HG03175 (cell line): ENCODE results near the gene SLC8A1.

Experiments
- ATAC-seq: cut with Tn5 transposase; IDR thresholded peaks from one replicate; pipeline ENCODE4 v1.9.1; 2021; ENCODE audit warnings: mild to moderate bottlenecking, moderate library complexity; ENCODE audit not compliant: unreplicated experiment

SLC8A1 gene

GRCh38 chr2:40254611-40255010 lies 197.3 kb downstream of the SLC8A1 start:
- ATAC-seq: no peak

GRCh38 chr2:40251137-40251536 lies 200.8 kb downstream of the SLC8A1 start:
- no peak for ATAC-seq

- no peak for ATAC-seq
Observed at GRCh38 chr2:40249577-40249976, 202.3 kb downstream of the SLC8A1 start.

- no peak for ATAC-seq
Observed at GRCh38 chr2:40248294-40248693, 203.6 kb downstream of the SLC8A1 start.

- ATAC-seq: peak; percentile 63
Observed at GRCh38 chr2:40244675-40245074, 207.2 kb downstream of the SLC8A1 start.

GRCh38 chr2:40244251-40244650 lies 207.6 kb downstream of the SLC8A1 start:
- ATAC-seq: no peak

- no peak for ATAC-seq
Observed at GRCh38 chr2:40243581-40244187, 208.2 kb downstream of the SLC8A1 start.

GRCh38 chr2:40242315-40242714 lies 209.6 kb downstream of the SLC8A1 start:
- ATAC-seq: no peak

- no peak for ATAC-seq
Observed at GRCh38 chr2:40240070-40240469, 211.8 kb downstream of the SLC8A1 start.

- ATAC-seq: no peak
Observed at GRCh38 chr2:40230707-40231432, 221.0 kb downstream of the SLC8A1 start.

- ATAC-seq: no peak
Observed at GRCh38 chr2:40230186-40230585, 221.7 kb downstream of the SLC8A1 start.

GRCh38 chr2:40228310-40228709 lies 223.6 kb downstream of the SLC8A1 start:
- ATAC-seq: no peak

- ATAC-seq: no peak
Observed at GRCh38 chr2:40227210-40227609, 224.7 kb downstream of the SLC8A1 start.

- no peak for ATAC-seq
Observed at GRCh38 chr2:40226637-40227036, 225.3 kb downstream of the SLC8A1 start.

- no peak for ATAC-seq
Observed at GRCh38 chr2:40225670-40226210, 226.2 kb downstream of the SLC8A1 start.

- no peak for ATAC-seq
Observed at GRCh38 chr2:40224318-40224717, 227.6 kb downstream of the SLC8A1 start.

GRCh38 chr2:40220177-40220925 lies 231.5 kb downstream of the SLC8A1 start:
- ATAC-seq: no peak

GRCh38 chr2:40219141-40219540 lies 232.7 kb downstream of the SLC8A1 start:
- no peak for ATAC-seq

GRCh38 chr2:40218679-40219078 lies 233.2 kb downstream of the SLC8A1 start:
- ATAC-seq: no peak

GRCh38 chr2:40213619-40214018 lies 238.3 kb downstream of the SLC8A1 start:
- ATAC-seq: no peak

- no peak for ATAC-seq
Observed at GRCh38 chr2:40213071-40213470, 238.8 kb downstream of the SLC8A1 start.

GRCh38 chr2:40210968-40211353 lies 240.9 kb downstream of the SLC8A1 start:
- ATAC-seq: no peak
